ENCODE data around the gene TMEM218. TPM values are rescaled to one million over a fixed set of nuclear protein-coding genes. Genes with fewer than 3 reads are reported as not detected.
"Not testable (repeated sequence)": the region's sequence is repeated elsewhere in the genome, so short reads cannot be mapped to it uniquely, and the experiment has no call there.

The TMEM218 gene
- total and polyA plus RNA-seq, 2 donors (not counting 3 experiments of a cell fraction or from before 2014, with no cell fraction given): 23.8 to 45.1 TPM

DNA sequence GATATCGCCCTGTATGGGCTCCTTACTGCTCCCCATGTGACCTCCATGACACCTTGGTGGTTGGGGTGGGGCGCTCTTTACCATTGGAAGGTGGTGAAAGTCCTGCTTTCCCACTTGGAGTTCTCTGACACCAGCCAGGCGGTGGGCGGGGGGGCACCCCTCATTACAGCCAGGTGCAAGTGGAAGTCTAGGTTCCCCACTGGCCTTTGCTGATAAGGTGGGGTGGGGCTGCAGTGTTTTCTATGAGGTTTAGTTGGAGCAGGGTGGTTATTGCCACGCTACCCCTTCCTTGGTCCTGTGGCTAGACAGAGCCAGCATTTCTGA, 53.8 kb downstream of the TMEM218 start:
- no peaks in the 10 kb centered on the region for H4K20me1 ChIP-seq (replicated peaks; ENCODE audit: control insufficient read depth, extremely low read depth, insufficient read depth, low read length)
- H3K9ac ChIP-seq (replicated peaks; ENCODE audit: extremely low read depth, insufficient read depth, low read length): no peak overlapping the region
- H2AFZ ChIP-seq (ENCODE audit: low read depth, low read length): no peak overlapping the region
- no peak overlapping the region for H3K27ac ChIP-seq (ENCODE audit: insufficient read depth, low read depth, low read length)
- ChIA-PET POLR2A (no interaction called here), CTCF (no interaction called here)
- no peaks in the 10 kb centered on the region for H3K4me1 ChIP-seq (ENCODE audit: control insufficient read depth, extremely low read depth, insufficient read depth, low read length)
- no peaks in the 10 kb centered on the region for H3K36me3 ChIP-seq (ENCODE audit: control insufficient read depth in 2 of 2, extremely low read depth in 1 of 2, insufficient read depth in 2 of 2, low read length in 2 of 2)
- no peaks in the 10 kb centered on the region for H3K9me1 ChIP-seq (replicated peaks; ENCODE audit: control insufficient read depth, extremely low read depth, insufficient read depth, low read length)
- H3K79me2 ChIP-seq (ENCODE audit: control insufficient read depth, insufficient read depth, low read length): no peaks in the 10 kb centered on the region
- H3K4me3 ChIP-seq (replicated peaks in 1 of 3; ENCODE audit: insufficient read depth in 1 of 3, low read depth in 1 of 3, low read length in 3 of 3): no peak overlapping the region
- FAIRE-seq (no peak), DNase-seq (ENCODE audit: low read depth, low spot score) (no peak)
- BruUV-seq (replicated peaks): no TSS peak
- TF ChIP-seq, protein P1, sequence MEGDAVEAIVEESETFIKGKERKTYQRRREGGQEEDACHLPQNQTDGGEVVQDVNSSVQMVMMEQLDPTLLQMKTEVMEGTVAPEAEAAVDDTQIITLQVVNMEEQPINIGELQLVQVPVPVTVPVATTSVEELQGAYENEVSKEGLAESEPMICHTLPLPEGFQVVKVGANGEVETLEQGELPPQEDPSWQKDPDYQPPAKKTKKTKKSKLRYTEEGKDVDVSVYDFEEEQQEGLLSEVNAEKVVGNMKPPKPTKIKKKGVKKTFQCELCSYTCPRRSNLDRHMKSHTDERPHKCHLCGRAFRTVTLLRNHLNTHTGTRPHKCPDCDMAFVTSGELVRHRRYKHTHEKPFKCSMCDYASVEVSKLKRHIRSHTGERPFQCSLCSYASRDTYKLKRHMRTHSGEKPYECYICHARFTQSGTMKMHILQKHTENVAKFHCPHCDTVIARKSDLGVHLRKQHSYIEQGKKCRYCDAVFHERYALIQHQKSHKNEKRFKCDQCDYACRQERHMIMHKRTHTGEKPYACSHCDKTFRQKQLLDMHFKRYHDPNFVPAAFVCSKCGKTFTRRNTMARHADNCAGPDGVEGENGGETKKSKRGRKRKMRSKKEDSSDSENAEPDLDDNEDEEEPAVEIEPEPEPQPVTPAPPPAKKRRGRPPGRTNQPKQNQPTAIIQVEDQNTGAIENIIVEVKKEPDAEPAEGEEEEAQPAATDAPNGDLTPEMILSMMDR (IDR thresholded peaks at IDR 0.05; ENCODE audit: extremely low read depth in 1 of 2, insufficient read depth in 1 of 2, low read depth in 1 of 2, low read length in 2 of 2): no peak
- TF ChIP-seq GATA2 (IDR thresholded peaks at IDR 0.05; ENCODE audit: insufficient read depth, insufficient read length, low read depth, low read length): no peak
- TF ChIP-seq, protein P2, sequence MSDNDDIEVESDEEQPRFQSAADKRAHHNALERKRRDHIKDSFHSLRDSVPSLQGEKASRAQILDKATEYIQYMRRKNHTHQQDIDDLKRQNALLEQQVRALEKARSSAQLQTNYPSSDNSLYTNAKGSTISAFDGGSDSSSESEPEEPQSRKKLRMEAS (IDR thresholded peaks at IDR 0.05; ENCODE audit: insufficient read depth, insufficient read length): no peak
- H3K9me3 ChIP-seq (replicated peaks; ENCODE audit: control insufficient read depth, insufficient read depth, low read length): no peaks in the 10 kb centered on the region
- H3K27me3 ChIP-seq (ENCODE audit: control insufficient read depth in 2 of 2, insufficient read depth in 2 of 2, low read length in 2 of 2): no peaks in the 10 kb centered on the region
- intact Hi-C loops (cut with micrococcal nuclease) (no loop called here), dilution Hi-C loops (cut with MboI; ENCODE audit: extremely low pct_ligation_motif_present, low sequenced_read_pairs) (no loop called here)
- H3K4me2 ChIP-seq (ENCODE audit: insufficient read depth, low read length): no peak overlapping the region

DNA sequence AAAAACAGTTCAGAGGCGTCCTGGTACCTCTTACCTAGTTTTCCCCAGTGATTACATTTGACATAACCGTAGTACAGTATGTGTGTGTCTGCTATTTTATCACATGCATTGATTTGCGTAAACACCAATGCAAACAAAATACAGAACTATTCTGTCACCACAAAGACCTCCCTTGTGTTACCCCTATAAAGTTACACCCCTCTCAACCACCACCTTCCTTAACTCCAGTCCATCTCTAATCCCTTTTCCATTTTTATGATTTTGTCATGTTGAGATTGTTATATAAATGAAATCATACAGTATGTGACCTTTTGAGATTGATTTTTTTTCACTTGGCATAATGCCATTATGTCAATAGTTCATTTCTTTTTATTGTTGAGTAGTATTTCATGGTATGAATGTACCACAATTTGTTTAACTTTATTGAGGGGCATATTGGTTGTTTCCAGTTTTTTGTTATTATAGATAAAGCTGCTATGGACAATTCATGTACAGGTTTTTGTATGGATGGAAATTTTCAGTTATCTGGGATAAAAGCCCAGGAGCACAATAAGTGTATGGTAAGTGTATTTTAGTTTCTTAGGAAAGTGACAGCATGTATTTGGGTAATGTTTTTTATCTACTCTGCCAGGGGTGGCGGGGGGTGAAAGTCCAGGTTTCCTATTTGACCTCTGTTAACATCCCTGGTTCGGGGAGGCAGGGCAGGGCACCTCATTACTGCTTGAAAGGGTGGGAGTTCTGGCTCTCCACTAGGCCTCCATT, 54.3 kb downstream of the TMEM218 start:
- H3K9ac ChIP-seq (replicated peaks; ENCODE audit: extremely low read depth, insufficient read depth, low read length): no peak overlapping the region
- H3K4me3 ChIP-seq (replicated peaks in 1 of 3; ENCODE audit: insufficient read depth in 1 of 3, low read depth in 1 of 3, low read length in 3 of 3): no peak overlapping the region
- FAIRE-seq (no peak), DNase-seq (ENCODE audit: low read depth, low spot score) (no peak)
- no peaks in the 10 kb centered on the region for H4K20me1 ChIP-seq (replicated peaks; ENCODE audit: control insufficient read depth, extremely low read depth, insufficient read depth, low read length)
- H3K9me1 ChIP-seq (replicated peaks; ENCODE audit: control insufficient read depth, extremely low read depth, insufficient read depth, low read length): no peaks in the 10 kb centered on the region
- dilution Hi-C loops (cut with MboI; ENCODE audit: extremely low pct_ligation_motif_present, low sequenced_read_pairs) (no loop called here), intact Hi-C loops (cut with micrococcal nuclease) (no loop called here)
- H3K4me1 ChIP-seq (ENCODE audit: control insufficient read depth, extremely low read depth, insufficient read depth, low read length): no peaks in the 10 kb centered on the region
- H3K36me3 ChIP-seq (ENCODE audit: control insufficient read depth in 2 of 2, extremely low read depth in 1 of 2, insufficient read depth in 2 of 2, low read length in 2 of 2): no peaks in the 10 kb centered on the region
- POLR2A ChIA-PET: no interaction called here
- TF ChIP-seq GATA2 (IDR thresholded peaks at IDR 0.05; ENCODE audit: insufficient read depth, insufficient read length, low read depth, low read length) (no peak), JUN (IDR thresholded peaks at IDR 0.05; ENCODE audit: borderline replicate concordance, insufficient read depth, insufficient read length, low read depth) (no peak), EZH2 (IDR thresholded peaks at IDR 0.05; ENCODE audit: borderline replicate concordance, low read depth, low read length, severe bottlenecking) (no peak)
- no peak overlapping the region for H2AFZ ChIP-seq (ENCODE audit: low read depth, low read length)
- BruUV-seq (replicated peaks): no TSS peak
- H3K27ac ChIP-seq (ENCODE audit: insufficient read depth, low read depth, low read length): no peak overlapping the region
- no peaks in the 10 kb centered on the region for H3K27me3 ChIP-seq (ENCODE audit: control insufficient read depth in 2 of 2, insufficient read depth in 2 of 2, low read length in 2 of 2)
- H3K79me2 ChIP-seq (ENCODE audit: control insufficient read depth, insufficient read depth, low read length): no peaks in the 10 kb centered on the region
- no peaks in the 10 kb centered on the region for H3K9me3 ChIP-seq (replicated peaks; ENCODE audit: control insufficient read depth, insufficient read depth, low read length)
- CTCF ChIA-PET: no interaction called here
- no peak overlapping the region for H3K4me2 ChIP-seq (ENCODE audit: insufficient read depth, low read length)

- H3K36me3 ChIP-seq (ENCODE audit: control insufficient read depth in 2 of 2, extremely low read depth in 1 of 2, insufficient read depth in 2 of 2, low read length in 2 of 2); POLR2A ChIA-PET: not testable (repeated sequence)
These were observed 55.3 kb downstream of the TMEM218 start for GRCh38 chr11:125056111-125056510.

More at GRCh38 chr11:125056111-125056510, 55.3 kb downstream of the TMEM218 start:
- CTCF ChIA-PET: interaction anchor here (0.6 kb wide), 1 partner anchor 750 kb away, joined by 3 read pairs; no protein-coding TSS in a partner anchor
- H3K27ac ChIP-seq (ENCODE audit: insufficient read depth, low read depth, low read length); intact Hi-C loops (cut with micrococcal nuclease); H4K20me1 ChIP-seq (replicated peaks; ENCODE audit: control insufficient read depth, extremely low read depth, insufficient read depth, low read length); DNase-seq (ENCODE audit: low read depth, low spot score); H3K4me1 ChIP-seq (ENCODE audit: control insufficient read depth, extremely low read depth, insufficient read depth, low read length); FAIRE-seq; H2AFZ ChIP-seq (ENCODE audit: low read depth, low read length); H3K27me3 ChIP-seq (ENCODE audit: control insufficient read depth in 2 of 2, insufficient read depth in 2 of 2, low read length in 2 of 2); H3K9me3 ChIP-seq (replicated peaks; ENCODE audit: control insufficient read depth, insufficient read depth, low read length); H3K9ac ChIP-seq (replicated peaks; ENCODE audit: extremely low read depth, insufficient read depth, low read length); H3K79me2 ChIP-seq (ENCODE audit: control insufficient read depth, insufficient read depth, low read length); H3K4me3 ChIP-seq (replicated peaks in 1 of 3; ENCODE audit: insufficient read depth in 1 of 3, low read depth in 1 of 3, low read length in 3 of 3); BruUV-seq (replicated peaks); dilution Hi-C loops (cut with MboI; ENCODE audit: extremely low pct_ligation_motif_present, low sequenced_read_pairs); H3K4me2 ChIP-seq (ENCODE audit: insufficient read depth, low read length); H3K9me1 ChIP-seq (replicated peaks; ENCODE audit: control insufficient read depth, extremely low read depth, insufficient read depth, low read length): not testable (repeated sequence)
